PC-9 (cell line): ENCODE measurements around the gene SAMD5.

Source experiments
- EZH2 ChIP-seq: fragments of 200-600 bp; sonication (generic); IDR thresholded peaks from 2 replicates; pipeline ENCODE4 v1.8.0; 2017; ENCODE audit warnings: antibody characterized with exemption, low read depth
- TF ChIP-seq, protein P1 (sequence below): fragments of 200-600 bp; sonication (generic); conservative IDR thresholded peaks from 2 replicates; pipeline ENCODE4 v1.6.1; 2017; ENCODE audit warnings: mixed run types, antibody characterized with exemption, mild to moderate bottlenecking, moderate library complexity

DNA sequence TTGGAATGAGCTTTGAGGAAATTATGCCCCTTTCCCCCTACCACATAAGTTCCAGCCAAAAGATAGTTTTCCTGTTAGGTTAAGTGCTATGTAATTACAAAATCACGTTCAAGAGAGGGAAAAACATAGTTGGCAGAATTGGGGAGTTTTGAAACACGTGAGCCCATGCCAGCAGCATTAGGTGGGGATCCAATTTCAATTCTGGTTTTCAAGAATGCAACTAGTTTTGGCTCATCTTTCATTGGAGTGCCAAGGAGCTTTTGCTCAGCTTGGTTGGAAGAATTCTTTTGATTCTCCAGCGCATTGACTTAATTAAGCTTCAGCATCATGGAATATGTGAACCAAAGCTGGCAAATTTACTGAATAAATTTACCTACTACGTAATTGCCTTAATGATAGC is 95.9 kb downstream of the SAMD5 start:
- TF ChIP-seq, protein P1, sequence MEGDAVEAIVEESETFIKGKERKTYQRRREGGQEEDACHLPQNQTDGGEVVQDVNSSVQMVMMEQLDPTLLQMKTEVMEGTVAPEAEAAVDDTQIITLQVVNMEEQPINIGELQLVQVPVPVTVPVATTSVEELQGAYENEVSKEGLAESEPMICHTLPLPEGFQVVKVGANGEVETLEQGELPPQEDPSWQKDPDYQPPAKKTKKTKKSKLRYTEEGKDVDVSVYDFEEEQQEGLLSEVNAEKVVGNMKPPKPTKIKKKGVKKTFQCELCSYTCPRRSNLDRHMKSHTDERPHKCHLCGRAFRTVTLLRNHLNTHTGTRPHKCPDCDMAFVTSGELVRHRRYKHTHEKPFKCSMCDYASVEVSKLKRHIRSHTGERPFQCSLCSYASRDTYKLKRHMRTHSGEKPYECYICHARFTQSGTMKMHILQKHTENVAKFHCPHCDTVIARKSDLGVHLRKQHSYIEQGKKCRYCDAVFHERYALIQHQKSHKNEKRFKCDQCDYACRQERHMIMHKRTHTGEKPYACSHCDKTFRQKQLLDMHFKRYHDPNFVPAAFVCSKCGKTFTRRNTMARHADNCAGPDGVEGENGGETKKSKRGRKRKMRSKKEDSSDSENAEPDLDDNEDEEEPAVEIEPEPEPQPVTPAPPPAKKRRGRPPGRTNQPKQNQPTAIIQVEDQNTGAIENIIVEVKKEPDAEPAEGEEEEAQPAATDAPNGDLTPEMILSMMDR = no peak
- TF ChIP-seq EZH2 = no peak
